ENCODE measurements around the gene SPRYD3.
"Not testable (repeated sequence)": the region's sequence is repeated elsewhere in the genome, so short reads cannot be mapped to it uniquely, and the experiment has no call there.

SPRYD3 gene

DNA sequence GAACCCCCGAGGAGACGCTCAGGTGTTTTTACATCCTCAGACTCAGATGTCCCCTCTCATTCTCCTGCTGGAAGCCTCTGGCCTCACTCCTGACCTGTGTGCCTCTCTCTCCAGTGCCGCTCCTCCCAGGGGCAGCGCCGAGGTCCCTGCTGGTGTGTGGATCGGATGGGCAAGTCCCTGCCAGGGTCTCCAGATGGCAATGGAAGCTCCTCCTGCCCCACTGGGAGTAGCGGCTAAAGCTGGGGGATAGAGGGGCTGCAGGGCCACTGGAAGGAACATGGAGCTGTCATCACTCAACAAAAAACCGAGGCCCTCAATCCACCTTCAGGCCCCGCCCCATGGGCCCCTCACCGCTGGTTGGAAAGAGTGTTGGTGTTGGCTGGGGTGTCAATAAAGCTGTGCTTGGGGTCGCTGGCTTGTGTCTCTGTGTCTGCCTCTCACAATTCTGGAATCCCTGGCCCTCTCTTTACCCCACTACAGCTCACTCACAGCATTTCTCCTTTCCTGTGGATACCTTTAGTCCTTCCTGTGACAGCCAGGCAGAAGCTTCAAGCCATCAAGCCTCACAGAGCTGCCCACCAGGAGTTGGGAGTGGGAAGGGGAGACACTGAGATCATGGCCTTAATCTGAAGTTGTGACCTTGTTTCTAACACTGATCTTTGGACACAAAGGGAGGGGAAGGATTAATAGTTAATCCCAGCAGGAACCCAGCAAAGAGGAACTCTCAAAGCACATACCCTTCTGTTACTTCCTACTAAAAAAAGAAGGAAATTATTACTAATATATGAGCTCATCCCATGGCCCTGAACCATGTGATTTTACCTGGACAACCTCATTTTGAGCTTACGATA, 23.0 kb upstream of the SPRYD3 start:
- DNase-seq, result no peak

GRCh38 chr12:53101266-53101665, 22.1 kb upstream of the SPRYD3 start:
- DNase-seq, result no peak

- no peak for DNase-seq
Measured at GRCh38 chr12:53100466-53101151, 21.4 kb upstream of the SPRYD3 start.

- peak; percentile 77 for DNase-seq
Measured at GRCh38 chr12:53099071-53099882, 20.1 kb upstream of the SPRYD3 start.

DNA sequence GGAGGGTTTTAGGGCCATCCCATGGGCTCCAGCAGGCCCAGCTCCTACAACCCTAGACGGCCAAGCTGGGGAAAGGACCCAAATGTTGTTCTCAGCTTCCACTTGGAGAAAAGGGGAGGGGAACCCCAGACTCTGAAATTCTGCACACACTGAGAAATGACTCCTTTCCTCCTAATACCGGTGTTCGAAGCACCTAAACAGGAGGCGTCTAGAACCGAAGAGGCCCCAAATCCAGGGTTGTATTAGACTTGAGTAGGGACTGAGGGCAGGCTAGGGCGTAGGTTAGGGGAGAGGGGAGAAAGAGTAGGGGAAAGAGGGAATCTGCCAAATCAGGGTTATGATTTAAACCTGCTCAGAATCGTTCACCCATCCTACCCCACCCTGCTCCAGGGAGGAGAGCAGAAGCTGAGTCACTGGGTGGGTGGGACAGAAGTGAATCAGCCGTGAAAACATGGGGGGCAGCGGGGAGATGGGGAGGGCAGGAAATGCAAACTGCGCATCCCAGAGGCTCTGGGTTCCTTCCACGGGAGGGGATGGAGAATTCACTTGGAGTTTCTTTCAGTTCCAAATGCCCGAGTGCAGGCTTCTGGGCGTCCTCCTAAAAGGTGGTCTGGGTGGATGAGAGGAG, 19.3 kb upstream of the SPRYD3 start:
- no peak for DNase-seq

- DNase-seq, result peak; percentile 58
Measured at GRCh38 chr12:53097564-53098353, 18.6 kb upstream of the SPRYD3 start, which contains the start of gene IGFBP6. Gene IGFBP6 (plus strand): TSS chr12:53097667. CDS start chr12:53097718, 51 bp downstream.

DNA sequence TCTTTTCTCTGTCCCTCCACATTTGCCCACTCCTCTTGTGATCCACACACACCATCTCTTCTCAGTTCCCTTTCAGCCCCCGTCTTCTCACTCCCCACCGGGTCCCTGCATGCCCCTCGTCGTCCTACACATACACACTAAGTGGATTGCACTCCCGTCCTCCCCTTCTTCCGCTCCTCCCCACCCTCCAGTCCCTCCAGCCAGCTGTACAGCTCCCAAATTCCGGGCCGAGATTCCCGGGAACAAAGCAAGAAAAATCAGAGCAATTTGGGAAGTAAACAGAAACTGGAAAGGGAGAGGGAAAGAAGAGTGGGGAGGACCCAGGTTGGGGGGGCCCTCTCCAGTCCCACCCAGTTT, 18.0 kb upstream of the SPRYD3 start:
- peak; percentile 47 for DNase-seq

DNA sequence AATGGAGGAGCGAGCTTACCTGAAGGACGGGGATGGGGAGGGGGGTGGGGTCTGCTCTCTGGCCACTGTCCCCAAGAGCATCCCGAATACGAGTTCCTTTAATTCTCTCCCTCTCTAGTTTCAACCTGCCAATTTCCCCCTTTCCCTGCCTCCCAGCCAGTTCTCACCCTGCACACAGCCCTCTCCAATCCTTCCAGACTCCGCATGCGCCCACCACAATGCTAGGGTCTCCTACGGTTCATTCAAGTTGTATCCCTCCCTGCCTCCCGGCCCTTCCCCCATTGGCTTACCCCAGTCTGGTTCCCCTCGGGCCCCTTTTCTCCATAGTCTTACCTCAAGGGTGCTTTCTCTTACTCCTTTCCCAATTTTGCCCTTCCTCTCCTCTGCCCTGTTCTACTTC, 17.6 kb upstream of the SPRYD3 start:
- DNase-seq, result no peak

DNA sequence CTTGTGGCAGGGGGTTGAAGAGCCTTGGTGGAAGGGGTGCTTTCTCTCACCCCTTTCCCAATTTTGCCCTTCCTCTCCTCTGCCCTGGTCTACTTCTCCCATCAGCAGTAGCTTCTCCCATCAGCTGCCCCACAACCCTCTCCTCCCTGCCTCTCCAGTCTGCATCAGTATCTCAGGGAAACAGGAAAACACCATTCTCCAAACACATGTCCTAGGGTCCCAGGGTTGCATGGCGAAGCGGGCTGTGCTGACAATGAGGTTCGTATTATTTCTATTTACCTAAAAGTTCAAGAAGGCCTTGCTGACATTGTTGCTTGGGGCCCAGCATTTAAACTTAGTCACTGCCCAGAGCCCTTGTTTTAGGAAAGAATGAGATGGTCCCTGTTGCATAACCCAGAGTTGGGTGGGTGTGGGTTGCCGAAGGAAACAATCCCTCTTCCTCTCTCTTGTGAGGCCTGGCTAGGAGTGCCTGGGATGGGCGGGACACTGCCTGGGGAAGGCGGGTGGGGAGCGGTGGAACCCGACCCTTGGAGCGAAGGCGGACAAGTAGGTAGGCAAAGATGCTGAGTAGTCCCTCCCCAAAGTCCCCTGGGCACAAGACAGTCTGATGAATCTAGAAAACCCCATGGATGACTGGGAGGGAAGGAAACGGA, 17.0 kb upstream of the SPRYD3 start:
- no peak for DNase-seq

DNA sequence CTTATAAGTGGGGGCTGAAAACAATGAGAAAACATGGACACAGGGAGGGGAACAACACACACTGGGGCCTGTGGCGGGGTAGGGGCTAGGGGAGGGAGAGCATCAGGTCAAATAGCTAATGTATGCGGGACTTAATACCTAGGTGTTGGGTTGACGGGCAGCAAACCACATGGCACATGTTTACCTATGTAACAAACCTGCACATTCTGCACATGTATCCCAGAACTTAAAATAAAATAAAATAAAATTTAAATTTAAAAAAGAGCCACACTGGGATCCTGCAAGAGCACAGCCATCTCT, 16.4 kb upstream of the SPRYD3 start:
- not testable (repeated sequence) for DNase-seq

DNA sequence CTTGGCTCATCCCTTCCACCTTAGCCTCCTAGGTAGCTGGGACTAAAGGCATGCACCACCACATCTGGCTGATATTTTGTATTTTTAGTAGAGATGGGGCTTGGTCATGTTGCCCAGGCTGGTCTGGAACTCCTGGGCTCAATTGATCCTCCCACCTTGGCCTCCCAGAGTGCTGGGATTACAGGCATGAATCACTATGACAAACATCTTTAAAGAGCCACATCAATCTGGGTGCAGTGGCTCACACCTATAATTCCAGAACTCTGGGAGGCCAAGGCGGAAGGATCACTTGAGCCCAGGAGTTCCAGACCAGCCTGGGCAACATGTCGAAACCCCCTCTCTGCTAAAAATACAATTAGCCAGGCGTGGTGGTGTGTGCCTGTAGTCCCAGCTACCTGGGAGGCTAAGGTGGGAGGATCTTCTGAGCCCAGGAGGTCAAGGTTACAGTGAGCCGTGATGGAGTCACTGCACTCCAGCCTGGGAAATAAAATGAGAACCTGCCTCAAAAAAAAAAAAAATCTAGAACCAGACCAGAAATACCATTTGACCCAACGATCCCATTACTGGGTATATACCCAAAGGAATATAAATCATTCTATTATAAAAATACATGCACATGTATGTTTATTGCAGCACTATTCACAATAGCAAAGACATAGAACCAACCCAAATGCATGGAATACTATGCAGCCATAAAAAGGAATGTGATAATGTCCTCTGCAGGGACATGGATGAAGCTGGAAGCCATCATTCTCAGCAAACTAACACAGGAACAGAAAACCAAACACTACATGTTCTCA, 15.8 kb upstream of the SPRYD3 start:
- DNase-seq, result not testable (repeated sequence)

DNA sequence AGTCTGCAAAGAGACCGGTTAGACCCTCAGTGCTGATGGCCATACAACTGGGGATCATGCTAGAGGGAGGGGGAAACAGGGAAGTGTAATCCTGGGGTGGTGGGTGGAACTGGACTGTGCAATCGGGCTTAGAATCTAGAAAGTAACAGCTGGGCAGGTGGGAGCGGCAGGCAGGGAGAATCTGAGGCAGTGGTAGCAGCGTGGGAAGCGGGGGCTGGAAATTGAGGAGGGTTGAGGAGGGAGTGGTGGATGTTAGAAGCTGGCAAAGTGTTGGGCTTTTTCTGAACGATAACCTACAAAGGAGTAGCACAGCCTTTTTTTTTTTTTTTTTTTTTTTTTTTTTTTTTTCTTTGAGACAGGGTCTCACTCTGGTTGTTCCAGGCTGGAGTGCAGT, 15.2 kb upstream of the SPRYD3 start:
- no peak for DNase-seq

DNA sequence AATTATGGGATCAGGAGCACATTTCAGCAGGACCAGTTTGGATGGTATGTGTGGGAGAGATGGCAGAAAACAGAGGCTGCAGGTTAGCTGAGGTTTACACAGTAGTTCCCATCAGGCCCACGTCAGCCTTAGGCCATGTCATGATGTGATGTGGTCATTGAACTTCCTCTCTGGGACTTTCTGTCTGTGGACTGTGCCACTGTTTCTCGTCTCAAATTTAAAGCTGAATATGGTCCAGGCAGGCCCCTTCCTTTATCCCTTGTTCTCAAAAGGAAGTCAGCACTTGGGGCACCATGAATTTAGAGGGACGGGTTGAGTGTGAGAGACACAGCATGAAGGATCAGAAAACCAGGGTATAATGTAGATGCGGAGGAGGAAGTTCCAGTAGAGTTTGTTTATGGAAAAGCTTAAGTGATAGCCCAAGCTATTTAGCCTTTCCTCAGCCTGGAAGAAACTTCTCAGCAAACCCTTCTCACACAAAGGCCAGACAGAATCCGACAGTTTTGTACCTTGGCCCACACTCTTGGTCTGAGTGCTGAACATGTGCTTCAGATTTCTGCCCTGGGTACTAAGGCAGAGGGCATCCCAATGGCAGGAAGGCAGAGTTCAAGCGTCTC, 14.7 kb upstream of the SPRYD3 start:
- DNase-seq, result no peak

DNA sequence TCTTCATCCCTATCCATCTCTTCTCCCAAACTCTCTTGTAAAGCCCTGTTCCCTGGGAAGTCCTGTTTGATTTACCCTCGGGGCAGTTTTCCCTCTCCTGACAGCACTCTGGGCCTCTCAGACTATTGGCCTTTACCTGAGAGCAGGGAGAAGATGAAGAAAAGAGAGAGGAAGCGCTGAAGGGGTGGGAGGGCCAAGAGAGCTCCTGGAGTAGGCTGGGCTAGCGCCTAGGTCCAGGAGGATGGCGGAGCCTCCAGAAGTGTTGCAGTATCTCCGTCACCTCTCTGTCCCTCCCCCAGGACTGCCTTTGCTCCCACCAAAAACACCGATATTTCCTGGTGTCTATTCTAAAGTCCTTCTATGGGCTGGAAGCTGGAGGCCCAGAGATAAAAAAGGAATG, 12.6 kb upstream of the SPRYD3 start:
- peak; percentile 18 for DNase-seq

GRCh38 chr12:53090554-53090953, 11.4 kb upstream of the SPRYD3 start:
- no peak for DNase-seq

DNA sequence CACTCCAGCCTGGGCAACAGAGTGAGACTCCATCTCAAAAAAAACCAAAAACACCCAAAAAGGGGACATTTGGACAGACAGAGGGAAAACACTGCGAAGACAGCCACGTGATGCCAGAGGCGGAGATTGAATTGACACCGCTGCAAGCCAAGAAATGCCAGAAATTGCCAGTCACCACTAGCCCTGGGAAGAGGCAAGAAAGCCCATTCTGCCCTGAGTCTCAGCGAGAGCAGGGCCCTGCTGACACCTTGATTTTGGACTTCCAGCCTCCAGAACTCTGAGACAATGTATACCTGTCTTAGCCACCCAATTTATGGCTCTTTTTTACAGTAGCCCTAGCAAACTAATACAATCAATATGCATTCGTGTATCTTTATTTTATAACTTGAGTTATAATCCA, 10.9 kb upstream of the SPRYD3 start:
- no peak for DNase-seq

DNA sequence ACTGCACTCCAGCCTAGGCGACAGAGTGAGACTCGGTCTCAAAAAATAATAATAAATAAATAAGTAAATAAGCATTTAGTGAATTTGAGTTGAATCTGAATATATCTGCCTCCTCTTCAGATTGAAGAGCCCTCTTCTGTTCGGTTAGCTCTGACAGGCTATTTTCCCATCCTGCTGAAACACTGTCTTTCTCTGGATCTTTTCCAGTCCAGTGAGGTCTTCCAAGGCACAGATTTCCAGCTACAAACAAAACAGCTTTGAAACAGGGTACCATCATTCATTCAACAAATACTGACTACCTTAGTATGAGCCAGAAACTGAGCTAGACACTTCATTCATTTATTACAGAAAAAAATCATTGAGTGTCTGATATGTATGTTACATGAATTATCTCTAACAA, 7.2 kb upstream of the SPRYD3 start:
- DNase-seq, result no peak

GRCh38 chr12:53082637-53083175, 3.5 kb upstream of the SPRYD3 start:
- DNase-seq, result no peak

GRCh38 chr12:53078425-53079225, 565 bp downstream of the SPRYD3 start:
- peak; percentile 78 for DNase-seq
